B cell (primary cell): ENCODE data around the gene TVP23C. TPM values are rescaled to one million over a fixed set of nuclear protein-coding genes. Genes with fewer than 3 reads are reported as not detected.
"Not testable (repeated sequence)": the region's sequence is repeated elsewhere in the genome, so short reads cannot be mapped to it uniquely, and the experiment has no call there.

Source experiments
- ATAC-seq: fragments of 200-7000 bp; cut with Tn5 transposase; one replicate; pipeline ENCODE4 v1.10.0; 2021; ENCODE audit warnings: low read depth, mild to moderate bottlenecking, moderate number of reproducible peaks, moderate library complexity
- CTCF ChIA-PET: fragments of 350-600 bp; sonication (Branson Sonifier 250); formaldehyde crosslinking; loops from one replicate; lab custom pipeline; 2021; ENCODE audit warnings: antibody characterized with exemption, inconsistent platforms; lab: Charles Lee
- POLR2A ChIA-PET: fragments of 350-600 bp; sonication (Branson Sonifier 250); formaldehyde crosslinking; loops from one replicate; lab custom pipeline; 2021; ENCODE audit warnings: antibody characterized with exemption; lab: Charles Lee
- DNase-seq: peaks from one replicate; pipeline ENCODE4 v3.0.0; 2013
- H2AFZ ChIP-seq: 2 replicates; pipeline ENCODE4 v1.6.1; 2012; ENCODE audit warnings: mild to moderate bottlenecking, low read depth, low read length; ENCODE audit not compliant: insufficient read depth, poor library complexity, severe bottlenecking
- H3K27ac ChIP-seq, 2 donors: 1 replicate in 1 of 2; 2 replicates in 1 of 2; pipeline ENCODE4 v1.5.1; 2012 to 2013; ENCODE audit warnings: low read length in 2 of 2, mild to moderate bottlenecking in 2 of 2, moderate library complexity in 1 of 2
- H3K27me3 ChIP-seq, 4 experiments: fragments of 200-600 bp in 1 of 4; sonication (generic) in 1 of 4; replicated peaks in 1 of 4; 1 replicate in 2 of 4; 2 replicates in 2 of 4; pipeline versions ENCODE4 v1.6.1 to v1.7.0; 2013 to 2016; ENCODE audit warnings: low read length in 3 of 4, mild to moderate bottlenecking in 2 of 4, mixed read lengths in 1 of 4, moderate library complexity in 1 of 4; ENCODE audit not compliant: insufficient read depth in 4 of 4, control insufficient read depth in 3 of 4; ENCODE audit errors: control extremely low read depth in 1 of 4
- H3K36me3 ChIP-seq, 2 experiments: replicated peaks in 1 of 2; 1 replicate in 1 of 2; 2 replicates in 1 of 2; pipeline versions ENCODE4 v1.6.1 to v1.7.1; 2013; ENCODE audit warnings: low read length in 1 of 2; ENCODE audit not compliant: insufficient read depth in 2 of 2, control insufficient read depth in 1 of 2; ENCODE audit errors: control extremely low read depth in 1 of 2, extremely low read depth in 1 of 2
- H3K4me1 ChIP-seq, 2 donors: fragments of 200-600 bp in 1 of 2; sonication (generic) in 1 of 2; 1 replicate in 1 of 2; 2 replicates in 1 of 2; pipeline versions ENCODE4 v1.5.1 to v1.6.1; 2013 to 2017; ENCODE audit warnings: low read length in 2 of 2; ENCODE audit not compliant: control insufficient read depth in 2 of 2, insufficient read depth in 2 of 2
- H3K4me2 ChIP-seq: replicated peaks from 2 replicates; pipeline ENCODE3; 2012; ENCODE audit warnings: mild to moderate bottlenecking, low read depth, low read length; ENCODE audit not compliant: poor library complexity, severe bottlenecking
- H3K4me3 ChIP-seq, 5 experiments: fragments of 200-600 bp in 1 of 5; sonication (generic) in 1 of 5; 1 replicate in 3 of 5; 2 replicates in 2 of 5; pipeline versions ENCODE4 v1.5.1 to v1.7.0; 2011 to 2016; ENCODE audit warnings: low read length in 4 of 5, mild to moderate bottlenecking in 4 of 5, low read depth in 2 of 5, control low read depth in 1 of 5, moderate library complexity in 1 of 5; ENCODE audit not compliant: insufficient read depth in 1 of 5; ENCODE audit errors: control extremely low read depth in 1 of 5, extremely low read depth in 1 of 5
- H3K79me2 ChIP-seq: fragments of 200-600 bp; sonication (generic); one replicate; pipeline ENCODE4 v1.6.0; 2016; ENCODE audit warnings: low read length; ENCODE audit not compliant: control insufficient read depth, insufficient read depth
- H3K9ac ChIP-seq: fragments of 200-600 bp; sonication (generic); 2 replicates; pipeline ENCODE4 v1.6.1; 2017; ENCODE audit warnings: mild to moderate bottlenecking, low read length, moderate library complexity
- H3K9me3 ChIP-seq, 3 donors: one replicate each; pipeline versions ENCODE4 v1.6.1 to v1.7.1; 2013; ENCODE audit warnings: low read length in 2 of 3; ENCODE audit not compliant: control insufficient read depth in 2 of 3, insufficient read depth in 1 of 3; ENCODE audit errors: control extremely low read depth in 1 of 3
- H4K20me1 ChIP-seq: 2 replicates; pipeline ENCODE4 v1.6.0; 2012; ENCODE audit warnings: mild to moderate bottlenecking, low read length; ENCODE audit not compliant: insufficient read depth, control insufficient read depth, poor library complexity, severe bottlenecking
- H3K27ac Mint-ChIP-seq: one replicate; pipeline ENCODE4 v1.8.0; 2021; ENCODE audit warnings: mixed read lengths
- H3K27me3 Mint-ChIP-seq: one replicate; pipeline ENCODE4 v1.8.0; 2021; ENCODE audit warnings: mixed read lengths
- H3K4me1 Mint-ChIP-seq: one replicate; pipeline ENCODE4 v1.8.0; 2021; ENCODE audit warnings: mixed read lengths
- H3K4me3 Mint-ChIP-seq: one replicate; pipeline ENCODE4 v1.8.0; 2021; ENCODE audit warnings: mixed read lengths
- H3K9me3 Mint-ChIP-seq: one replicate; pipeline ENCODE4 v1.8.0; 2022; ENCODE audit warnings: mixed read lengths; ENCODE audit not compliant: insufficient read depth
- WGBS: methylation state at CpG from one replicate; pipeline ENCODE4 v1.1.5; 2013; ENCODE audit warnings: missing lambda C conversion rate; ENCODE audit not compliant: insufficient coverage; 5-methylcytosine and 5-hydroxymethylcytosine counted together
- intact Hi-C: fragments of 100-400 bp; cut with micrococcal nuclease; formaldehyde crosslinking; loops from one replicate; pipeline ENCODE4 v1.10.0; 2022
- polyA plus RNA-seq: library from polyadenylated mRNA; depleted of rRNA; stranded (reverse); fragments of >200 nt; gene quantifications from 2 replicates; pipeline ENCODE4 v1.2.3, GENCODE V29; 2012
- total RNA-seq, 2 donors: library from RNA; stranded (reverse); fragments of 120-200 nt in 1 of 2; gene quantifications; 1 replicate in 1 of 2; 2 replicates in 1 of 2; pipeline versions ENCODE4 v1.2.3 to v1.2.4, GENCODE V29; 2013 to 2022

TVP23C gene
- total and polyA plus RNA-seq, 2 donors (not counting 1 experiment from before 2014, with no cell fraction given), result 8.6 to 30.9 TPM

- intact Hi-C loops, H3K4me2 ChIP-seq, ATAC-seq, H4K20me1 ChIP-seq, H3K27ac ChIP-seq, H3K27ac Mint-ChIP-seq, H3K4me1 ChIP-seq, H3K79me2 ChIP-seq, H3K4me3 ChIP-seq, H3K36me3 ChIP-seq, H2AFZ ChIP-seq, H3K9me3 Mint-ChIP-seq, DNase-seq, H3K9me3 ChIP-seq, H3K4me3 Mint-ChIP-seq, H3K9ac ChIP-seq, CTCF ChIA-PET, POLR2A ChIA-PET: not testable (repeated sequence)
- Mint-ChIP-seq H3K4me1 (peaks cover 12% of the 10 kb centered on the region), H3K27me3 (peaks cover 33% of the 10 kb centered on the region)
- WGBS, result 0% methylated on average over 5 of the region's 17 CpGs
- peaks cover 0 to 39% (median 13%) of the 10 kb centered on the region in 4 experiments for H3K27me3 ChIP-seq
Measured at GRCh38 chr17:15589544-15590536, 26.6 kb upstream of the TVP23C start.

DNA sequence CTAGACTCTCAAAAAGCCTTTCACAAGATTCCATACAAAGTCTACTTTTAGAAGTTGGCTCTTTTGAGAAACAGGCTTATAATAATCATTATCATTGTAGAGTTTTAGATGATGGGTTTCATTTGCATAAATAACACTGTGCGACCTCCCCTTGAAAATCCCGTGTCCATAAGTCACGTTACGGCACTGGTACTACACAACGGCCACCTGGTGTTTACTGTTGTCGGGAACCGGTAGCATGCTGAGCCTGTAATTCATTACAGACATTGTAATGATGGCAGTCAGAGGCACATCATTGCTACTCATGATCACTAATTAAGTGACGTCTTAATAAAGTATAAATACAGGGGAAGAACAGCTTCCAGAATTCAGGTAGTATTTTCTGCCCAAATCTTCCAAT is 24.7 kb upstream of the TVP23C start:
- H3K9me3 Mint-ChIP-seq, H3K9ac ChIP-seq, H2AFZ ChIP-seq, DNase-seq, H3K36me3 ChIP-seq, H3K4me3 Mint-ChIP-seq, H3K4me1 ChIP-seq, H3K27ac ChIP-seq, CTCF ChIA-PET, ATAC-seq, H3K27ac Mint-ChIP-seq, H3K4me2 ChIP-seq, H4K20me1 ChIP-seq, POLR2A ChIA-PET, H3K9me3 ChIP-seq, H3K79me2 ChIP-seq, intact Hi-C loops, H3K4me3 ChIP-seq: not testable (repeated sequence)
- peaks cover 0 to 33% (median 10%) of the 10 kb centered on the region in 4 experiments for H3K27me3 ChIP-seq
- peaks cover 12% of the 10 kb centered on the region for H3K4me1 Mint-ChIP-seq
- H3K27me3 Mint-ChIP-seq, result peaks cover 41% of the 10 kb centered on the region
- WGBS, result 56% methylated on average over 5 of the region's 8 CpGs

DNA sequence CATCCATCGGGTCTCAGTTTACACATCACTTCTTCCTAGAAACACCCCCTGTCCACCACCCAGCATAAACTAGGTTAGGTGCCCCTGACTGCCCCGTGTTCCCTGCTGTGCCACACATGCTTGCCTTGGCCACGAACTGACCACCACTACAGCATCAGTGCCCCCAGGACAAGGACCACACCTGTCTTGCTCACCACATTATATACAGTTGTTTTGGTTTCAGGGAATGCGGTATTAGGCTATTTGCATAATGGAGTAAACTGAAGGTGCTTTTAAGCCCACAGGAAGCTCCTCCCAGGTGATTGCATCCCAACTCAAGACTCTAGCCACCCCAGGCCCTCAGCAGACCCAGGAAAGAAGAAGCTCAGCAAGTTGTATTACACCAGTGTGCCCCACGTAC is 20.0 kb upstream of the TVP23C start:
- intact Hi-C loops, H3K9me3 ChIP-seq, H3K9ac ChIP-seq, H3K9me3 Mint-ChIP-seq, H3K27ac Mint-ChIP-seq, H3K79me2 ChIP-seq, CTCF ChIA-PET, H3K4me2 ChIP-seq, H3K36me3 ChIP-seq, POLR2A ChIA-PET, H3K4me1 Mint-ChIP-seq, H4K20me1 ChIP-seq, H3K4me1 ChIP-seq, H3K4me3 ChIP-seq, H3K4me3 Mint-ChIP-seq, ATAC-seq, DNase-seq, H3K27ac ChIP-seq, H2AFZ ChIP-seq: not testable (repeated sequence)
- H3K27me3 ChIP-seq, result peaks cover 0 to 15% (median 10%) of the 10 kb centered on the region in 4 experiments
- WGBS, result no CpG with 5 or more reads among the region's 5 CpGs
- H3K27me3 Mint-ChIP-seq, result peaks cover 39% of the 10 kb centered on the region

- WGBS, result no CpG with 5 or more reads among the region's 4 CpGs
Measured at GRCh38 chr17:15581462-15581861, 18.2 kb upstream of the TVP23C start.

More at GRCh38 chr17:15581462-15581861, 18.2 kb upstream of the TVP23C start:
- H3K9me3 ChIP-seq, H3K4me2 ChIP-seq, H4K20me1 ChIP-seq, intact Hi-C loops, H3K36me3 ChIP-seq, H2AFZ ChIP-seq, H3K9me3 Mint-ChIP-seq, H3K27me3 ChIP-seq, H3K4me3 Mint-ChIP-seq, H3K4me1 Mint-ChIP-seq, DNase-seq, H3K9ac ChIP-seq, POLR2A ChIA-PET, H3K27ac ChIP-seq, H3K27ac Mint-ChIP-seq, ATAC-seq, CTCF ChIA-PET, H3K4me1 ChIP-seq, H3K4me3 ChIP-seq, H3K79me2 ChIP-seq: not testable (repeated sequence)
- H3K27me3 Mint-ChIP-seq, result peaks cover 30% of the 10 kb centered on the region
